GM21515 (cell line): Measurements from ENCODE around the gene CREB1.

Experiments
- ATAC-seq: cut with Tn5 transposase; IDR thresholded peaks from one replicate; pipeline ENCODE4 v1.9.1; 2021; ENCODE audit not compliant: unreplicated experiment

Gene CREB1

DNA sequence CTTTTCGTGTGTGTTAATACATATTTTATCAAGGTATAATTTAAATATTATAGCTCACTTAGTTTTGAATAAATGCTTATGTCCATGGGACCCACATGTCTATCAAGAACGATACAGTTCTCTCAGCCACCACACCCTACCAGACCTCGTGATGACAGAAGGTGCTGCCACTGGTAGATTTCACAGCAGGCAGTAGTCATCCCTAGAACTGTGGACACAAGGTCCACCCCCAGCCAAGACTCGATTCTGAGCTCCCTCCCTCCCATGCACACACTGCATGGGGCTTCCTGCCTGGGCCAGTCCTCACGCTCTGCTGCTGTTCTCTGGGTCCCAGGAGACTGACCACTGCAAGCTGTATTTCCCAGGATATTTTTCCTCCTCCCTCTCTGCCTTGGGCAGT, 26.5 kb upstream of the CREB1 start:
- peak; percentile 59 for ATAC-seq

DNA sequence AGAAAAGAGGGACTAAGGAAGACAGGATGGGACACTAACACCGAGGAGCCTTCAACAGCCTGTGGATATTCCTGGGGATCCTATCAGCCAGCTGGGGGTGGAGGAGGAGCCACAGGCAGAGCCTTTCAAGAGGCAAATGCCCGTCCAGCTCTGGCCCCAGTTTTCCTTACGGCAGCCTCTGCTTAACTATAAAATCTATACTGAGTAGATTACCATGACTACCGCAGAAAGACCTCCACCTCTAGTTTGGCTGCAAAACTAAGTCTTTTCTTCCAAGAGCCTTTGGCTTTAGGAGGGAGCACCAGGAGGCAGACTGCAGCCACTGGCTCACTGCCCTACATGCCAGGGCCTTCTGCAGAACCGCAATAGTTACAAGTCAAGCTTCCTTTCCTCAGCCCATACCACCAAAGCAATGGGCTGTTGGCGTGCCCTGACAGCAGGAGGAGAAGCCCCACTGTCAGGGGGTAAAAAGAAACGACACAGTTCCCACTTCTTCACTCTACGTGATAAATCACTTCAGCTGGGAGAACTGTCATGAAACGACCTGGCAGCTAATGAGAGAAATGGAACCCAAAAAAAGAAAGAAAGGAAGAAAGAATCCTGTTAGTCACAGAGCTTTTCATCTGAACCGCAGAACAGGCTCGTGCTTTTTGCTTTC, 25.1 kb upstream of the CREB1 start:
- ATAC-seq = no peak

DNA sequence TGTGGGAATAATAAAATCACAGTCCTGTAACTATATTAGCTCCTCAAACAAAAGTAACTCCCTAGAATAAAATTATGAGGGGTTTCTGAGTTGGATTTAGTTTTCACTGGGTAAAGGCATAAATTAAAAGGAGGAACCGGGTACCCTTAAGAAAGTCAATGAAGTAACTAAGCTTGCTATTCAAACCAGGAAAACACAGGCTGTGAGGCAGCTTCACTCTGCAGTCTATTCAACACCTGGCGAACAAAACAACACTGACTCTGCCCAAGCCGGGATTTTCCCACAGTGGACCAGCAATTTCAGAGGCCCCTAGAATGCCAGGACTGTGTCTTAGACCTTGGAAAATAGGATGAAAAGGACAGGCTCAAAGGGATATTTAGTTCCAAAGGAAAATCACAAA, 24.6 kb upstream of the CREB1 start:
- ATAC-seq = no peak

DNA sequence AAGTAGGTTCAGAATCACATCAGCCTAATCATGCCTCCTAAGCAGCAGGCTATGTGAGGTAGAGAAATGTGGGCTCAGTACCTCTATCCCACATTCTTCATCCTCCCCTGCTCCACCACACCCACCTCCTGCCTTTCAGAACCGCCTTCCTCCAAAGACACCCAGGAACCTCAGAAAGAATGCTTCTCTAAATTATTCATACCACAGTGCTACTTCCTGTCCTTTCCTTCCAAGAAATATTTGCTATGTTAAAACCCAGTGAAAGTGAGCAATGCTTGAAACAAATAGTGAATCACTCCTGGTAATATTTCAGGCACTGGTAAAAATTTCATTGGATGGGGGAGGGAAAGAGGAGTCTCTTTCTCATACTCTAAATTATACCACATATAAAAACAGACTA, 24.0 kb upstream of the CREB1 start:
- ATAC-seq = no peak

DNA sequence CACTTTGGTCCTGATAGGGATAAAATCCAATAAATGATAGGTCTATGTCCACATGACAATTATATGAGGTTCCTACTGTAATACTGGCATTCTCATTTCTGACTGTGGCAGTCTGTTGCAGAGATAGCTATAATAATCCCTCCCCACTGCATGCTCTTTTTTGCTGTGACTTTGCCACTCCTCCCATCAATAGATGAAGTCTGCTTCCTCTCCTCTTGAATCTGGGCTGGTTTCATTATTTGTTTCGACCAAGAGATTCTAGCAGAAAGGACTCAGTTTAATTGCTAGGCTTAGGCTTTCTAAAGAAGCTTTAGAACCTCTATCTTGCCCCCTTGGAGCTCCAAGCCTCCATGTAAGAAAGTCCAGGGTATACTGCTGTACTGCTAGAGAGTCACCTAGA, 23.3 kb upstream of the CREB1 start:
- ATAC-seq = peak; percentile 39

DNA sequence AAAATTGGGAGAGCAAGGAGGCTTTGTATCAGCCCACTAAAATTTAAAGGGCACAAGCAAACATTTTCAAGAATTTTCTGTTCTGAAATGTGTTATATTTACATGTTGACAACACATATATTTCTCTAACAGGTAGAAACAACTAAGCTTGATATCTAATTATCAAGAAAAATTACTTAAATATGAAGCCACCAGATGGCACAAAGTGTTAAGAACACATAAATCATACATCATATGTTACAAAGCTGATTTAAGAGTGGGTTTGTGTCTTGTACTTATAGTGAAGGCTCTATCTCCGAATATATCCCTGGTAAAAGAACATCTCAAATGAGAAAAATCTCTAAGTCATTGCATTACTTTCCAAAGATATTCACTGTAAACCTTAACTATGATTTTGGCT, 19.6 kb upstream of the CREB1 start:
- no peak for ATAC-seq

DNA sequence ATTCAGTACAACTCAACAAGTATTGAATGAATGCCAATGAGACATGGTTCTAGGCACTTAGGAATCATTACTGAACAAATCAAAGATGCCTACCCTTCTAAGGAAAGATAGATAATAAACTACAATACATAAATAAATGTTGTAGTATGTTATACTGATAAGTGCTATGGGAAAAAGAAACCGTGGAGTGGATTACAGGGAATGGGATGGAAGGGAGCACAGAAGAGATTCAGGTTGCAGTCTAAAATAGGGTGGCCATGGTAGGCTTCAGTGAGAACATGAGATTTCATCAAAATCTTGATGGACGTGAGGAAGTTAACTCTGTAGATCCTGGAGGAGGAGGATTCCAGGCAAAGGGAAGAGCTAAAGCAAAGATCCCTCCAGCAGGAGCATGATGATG, 17.9 kb upstream of the CREB1 start:
- ATAC-seq = no peak

DNA sequence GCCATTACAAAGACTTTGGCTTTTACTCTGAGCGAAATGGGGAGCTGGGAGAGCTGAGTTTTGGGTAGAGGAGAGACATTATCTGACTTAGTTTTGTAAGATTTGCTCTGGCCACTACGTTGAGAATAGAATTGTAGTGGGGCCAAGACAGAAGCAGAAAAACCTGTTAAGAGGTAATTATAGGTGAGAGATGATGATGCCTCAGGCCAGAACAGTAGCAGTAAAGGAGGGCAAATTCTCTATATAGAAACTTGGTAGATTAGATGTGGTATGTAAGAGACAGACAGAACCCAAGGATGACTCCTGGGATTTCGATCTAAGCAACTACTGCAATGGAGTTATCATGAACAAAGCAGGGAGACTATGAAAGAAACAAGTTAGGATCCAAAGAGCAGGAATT, 17.4 kb upstream of the CREB1 start:
- ATAC-seq = no peak

DNA sequence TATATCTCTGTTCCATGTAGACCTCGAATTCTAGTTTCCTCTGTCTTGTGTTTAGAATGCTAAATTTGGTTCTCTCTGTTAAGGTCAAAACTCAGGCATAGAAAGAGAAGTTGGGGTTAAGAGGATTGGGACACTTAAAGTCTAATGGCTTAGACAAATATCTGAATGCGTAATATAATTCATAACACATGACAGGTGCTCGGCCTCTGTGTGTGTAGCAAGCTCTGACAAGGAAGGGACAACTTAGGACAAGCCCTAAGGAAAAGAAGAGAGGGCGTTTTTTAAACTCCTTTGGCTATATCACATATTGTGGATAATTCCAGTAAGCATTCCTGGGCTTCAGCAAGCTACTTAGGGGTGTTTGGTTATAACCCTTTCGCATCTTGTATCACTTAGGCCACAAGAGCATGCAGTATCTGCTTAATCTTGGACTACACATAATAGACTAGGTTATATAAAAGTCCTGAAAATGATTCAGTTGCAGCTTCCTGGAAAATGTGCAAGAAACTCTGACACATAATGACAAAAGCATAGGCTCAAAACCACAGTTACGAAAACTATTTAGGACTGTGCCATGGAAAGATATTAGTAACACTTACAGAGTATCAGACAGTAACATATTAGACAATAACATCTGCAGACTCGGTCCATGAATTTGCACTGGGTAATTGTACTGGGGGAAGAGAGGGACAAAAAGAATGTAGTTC, 16.1 kb upstream of the CREB1 start:
- no peak for ATAC-seq

DNA sequence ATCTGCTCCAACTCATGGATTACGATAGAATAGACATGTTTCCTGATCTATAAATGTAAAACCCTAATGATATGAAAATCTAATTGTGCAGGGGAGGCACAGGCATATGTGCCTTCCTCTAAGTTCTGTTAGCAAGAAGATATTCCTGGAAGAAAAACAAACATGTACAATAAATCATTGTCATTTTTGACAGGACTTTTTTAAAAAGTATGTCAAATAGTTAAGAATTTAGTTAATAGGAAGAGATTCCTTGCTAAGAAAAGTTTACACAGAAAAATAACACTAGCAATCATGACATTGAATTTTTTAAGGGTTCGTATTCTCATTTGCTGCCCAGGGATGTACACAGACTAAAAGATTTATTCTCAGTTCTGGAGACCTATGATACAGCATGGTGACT, 15.3 kb upstream of the CREB1 start:
- ATAC-seq = no peak

DNA sequence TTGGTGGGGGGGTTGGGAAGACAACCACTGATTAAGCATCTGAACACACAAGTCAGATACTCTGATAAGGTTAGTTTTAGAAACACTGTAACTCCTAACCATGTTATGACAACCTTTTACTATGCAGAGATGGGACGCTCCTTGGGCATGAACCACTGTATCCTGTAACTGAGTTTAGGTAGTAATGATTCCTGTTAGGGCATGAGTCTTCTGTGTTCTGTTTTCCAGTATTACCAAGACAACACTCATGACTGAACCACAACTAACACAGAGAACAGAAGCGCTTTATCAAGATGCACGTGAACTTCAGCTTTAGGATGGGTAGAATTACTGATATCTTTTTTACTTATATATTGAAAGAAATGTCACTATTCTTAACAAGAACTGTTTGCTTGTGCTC, 14.1 kb upstream of the CREB1 start:
- ATAC-seq = no peak

DNA sequence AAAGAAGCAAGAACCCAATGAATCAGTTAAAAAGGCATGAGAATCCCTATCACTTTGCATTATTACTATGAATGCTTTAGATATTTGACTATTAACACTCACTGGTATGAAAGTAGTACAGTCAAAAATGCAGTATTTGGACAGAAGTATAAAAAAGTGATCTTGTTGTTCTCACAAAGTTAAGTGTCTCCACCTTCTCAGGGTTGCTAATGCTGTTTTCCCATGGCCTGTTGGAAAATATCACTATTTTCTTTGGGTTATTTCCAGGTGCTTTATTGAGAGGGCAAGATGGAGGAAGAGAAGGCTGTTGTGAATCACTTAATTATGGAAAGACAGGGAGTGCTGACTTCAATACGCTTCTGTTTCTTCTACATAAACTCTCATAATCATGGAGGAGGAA, 13.6 kb upstream of the CREB1 start:
- no peak for ATAC-seq

DNA sequence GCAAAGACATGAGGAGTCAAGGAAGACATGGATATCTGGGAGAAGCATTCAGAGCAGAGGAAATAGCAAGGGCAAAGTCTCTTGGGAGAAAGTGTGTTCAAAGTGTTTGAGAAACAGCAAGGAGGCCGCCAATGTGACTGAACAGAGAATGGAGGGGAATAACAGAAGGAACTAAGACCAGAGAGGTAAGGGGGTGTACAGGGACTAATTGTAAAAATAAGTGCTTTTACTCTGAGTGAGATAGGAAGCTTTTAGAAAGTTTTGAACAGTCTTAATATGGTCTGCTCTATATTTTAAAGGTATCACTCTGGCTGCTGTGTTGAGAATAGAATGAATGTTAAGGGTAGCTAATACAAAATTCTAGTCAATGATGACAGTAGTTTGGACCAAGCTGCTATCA, 6.8 kb upstream of the CREB1 start:
- no peak for ATAC-seq

DNA sequence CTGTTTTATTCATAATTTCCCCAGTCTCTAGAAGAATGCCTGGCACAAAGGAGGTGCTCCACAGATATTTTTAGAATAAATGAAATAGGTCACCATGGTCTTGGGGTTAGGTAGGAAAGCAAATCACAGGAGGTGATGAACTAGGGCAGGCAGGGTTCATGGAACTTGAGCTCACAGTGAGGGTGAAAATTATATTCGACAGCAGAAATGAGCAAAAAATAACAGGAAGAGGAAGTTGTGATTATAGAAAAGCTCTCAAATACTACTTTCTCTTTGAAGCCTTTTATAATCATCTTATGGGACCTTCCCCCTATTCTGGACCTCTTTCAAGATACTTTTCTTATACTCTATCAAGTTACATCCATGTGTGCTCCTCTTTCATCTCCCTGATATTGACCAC, 4.5 kb upstream of the CREB1 start:
- ATAC-seq = no peak

DNA sequence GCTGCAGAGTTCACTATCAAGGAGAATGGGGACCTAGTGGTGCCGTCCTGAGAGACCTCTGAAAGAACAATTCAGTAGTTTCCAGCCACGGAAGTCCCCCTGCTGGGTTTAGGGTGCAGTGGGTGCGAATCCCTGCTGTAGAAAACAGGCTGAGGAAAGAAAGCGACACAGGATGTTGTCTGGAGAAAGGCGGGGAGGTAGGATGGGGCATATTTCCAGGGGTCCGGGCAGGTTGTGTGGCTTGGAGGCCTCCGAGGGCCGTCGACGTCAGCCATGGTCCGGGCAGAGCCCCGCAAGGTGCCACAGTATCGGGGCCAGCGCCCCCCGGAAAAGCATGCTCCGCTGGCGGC, 807 bp upstream of the CREB1 start:
- peak; percentile 6 for ATAC-seq

DNA sequence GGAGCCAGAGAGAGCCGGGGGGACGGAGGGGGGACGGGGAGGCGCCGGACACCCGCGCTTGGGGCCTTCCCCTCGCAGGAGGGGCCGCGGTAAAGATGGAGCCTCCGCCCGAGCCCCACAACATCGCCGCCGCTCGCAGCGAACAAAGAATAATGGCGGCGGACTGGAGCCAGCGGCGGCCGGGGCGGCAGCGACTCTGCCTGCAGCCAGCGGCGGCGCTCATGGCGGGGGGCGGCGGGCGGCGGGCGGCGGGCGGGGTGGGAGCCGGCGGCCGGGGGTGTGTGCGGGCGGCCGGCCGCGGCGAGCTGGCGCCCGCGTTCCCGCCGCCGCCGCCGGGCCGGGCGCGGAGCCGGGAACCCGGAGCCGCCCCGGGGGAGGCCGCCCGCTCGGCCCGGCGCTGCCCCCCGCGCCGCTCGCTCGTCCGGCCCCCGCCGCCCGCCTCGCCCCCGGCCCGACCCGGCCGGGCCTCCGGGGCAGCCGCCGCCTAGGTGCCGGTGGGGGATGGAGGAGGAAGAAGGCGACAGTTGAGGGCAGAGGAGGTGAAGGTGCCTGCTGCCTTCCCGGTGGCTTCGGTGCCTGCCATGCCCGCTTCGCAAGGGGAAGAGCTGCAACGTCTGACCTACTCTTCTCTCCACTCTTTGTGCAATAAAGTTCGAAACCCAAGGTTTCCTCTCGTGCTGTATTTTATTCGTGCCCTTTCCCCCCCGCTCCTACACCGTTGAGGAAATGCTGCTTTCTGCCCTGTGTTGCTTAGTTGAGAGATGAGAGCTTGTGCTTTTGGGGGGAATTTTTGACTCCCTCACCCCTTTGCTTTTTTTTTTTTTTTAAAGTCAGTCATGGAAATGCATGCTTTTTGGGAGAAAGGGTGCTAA, 634 bp downstream of the CREB1 start:
- ATAC-seq = no peak

DNA sequence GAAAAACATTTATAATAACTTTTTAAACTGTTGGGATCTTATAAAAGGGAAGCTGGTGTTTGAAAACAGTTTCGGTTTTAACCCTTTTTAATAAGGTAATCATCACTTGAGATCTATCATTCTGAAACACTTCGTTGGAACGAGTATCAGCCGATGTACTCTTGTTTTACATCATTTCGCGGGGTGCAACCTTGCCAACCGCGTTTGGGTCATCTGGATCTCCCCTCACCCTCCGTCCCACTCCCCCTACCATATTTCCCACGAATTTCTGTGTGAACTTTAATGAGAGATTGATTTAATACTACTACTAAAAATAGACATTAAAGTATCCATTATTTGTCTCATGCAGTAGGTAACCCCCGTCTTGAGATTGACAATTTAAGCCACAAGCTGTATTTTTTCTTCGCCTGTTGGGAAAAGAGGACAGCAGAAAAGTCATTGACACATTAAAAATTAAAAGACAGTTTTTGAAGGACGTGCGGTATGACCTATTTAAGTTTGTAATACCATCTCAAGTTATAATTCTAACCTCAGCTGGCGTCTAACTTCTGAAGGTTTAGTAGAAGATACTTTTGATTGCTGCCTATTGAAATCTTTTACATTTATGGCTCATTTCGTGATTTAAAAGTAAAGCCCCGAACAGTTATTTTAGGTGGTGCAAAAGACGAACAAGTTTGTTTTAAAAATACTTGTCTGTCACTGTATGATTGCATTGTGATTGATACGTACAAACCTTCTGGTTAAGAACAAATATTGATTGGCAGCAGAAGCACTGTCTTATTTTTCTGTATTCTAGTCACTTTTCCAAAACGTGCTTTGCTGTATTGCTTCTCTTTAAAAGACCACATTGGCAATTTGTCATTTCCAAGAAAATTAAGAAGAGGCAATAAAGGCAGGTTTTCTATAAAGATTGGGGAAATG, 1.5 kb downstream of the CREB1 start:
- ATAC-seq = no peak

DNA sequence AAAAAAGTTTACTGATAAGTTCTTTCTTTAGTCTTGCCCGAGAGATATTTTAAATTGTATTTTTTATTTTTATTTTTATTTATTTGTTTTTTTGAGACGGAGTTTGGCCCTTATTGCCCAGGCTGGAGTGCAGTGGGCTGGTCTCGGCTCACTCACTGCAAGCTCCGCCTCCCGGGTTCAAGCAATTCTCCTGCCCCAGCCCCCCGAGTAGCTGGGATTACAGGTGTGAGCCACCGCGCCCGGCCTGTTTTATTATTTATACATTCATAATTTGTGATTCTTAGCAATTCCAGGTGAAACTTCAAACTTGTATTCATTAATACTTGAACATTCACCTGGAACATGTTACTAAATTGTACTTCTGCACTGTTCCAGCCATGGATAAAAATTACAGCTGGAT, 2.9 kb downstream of the CREB1 start:
- no peak for ATAC-seq

DNA sequence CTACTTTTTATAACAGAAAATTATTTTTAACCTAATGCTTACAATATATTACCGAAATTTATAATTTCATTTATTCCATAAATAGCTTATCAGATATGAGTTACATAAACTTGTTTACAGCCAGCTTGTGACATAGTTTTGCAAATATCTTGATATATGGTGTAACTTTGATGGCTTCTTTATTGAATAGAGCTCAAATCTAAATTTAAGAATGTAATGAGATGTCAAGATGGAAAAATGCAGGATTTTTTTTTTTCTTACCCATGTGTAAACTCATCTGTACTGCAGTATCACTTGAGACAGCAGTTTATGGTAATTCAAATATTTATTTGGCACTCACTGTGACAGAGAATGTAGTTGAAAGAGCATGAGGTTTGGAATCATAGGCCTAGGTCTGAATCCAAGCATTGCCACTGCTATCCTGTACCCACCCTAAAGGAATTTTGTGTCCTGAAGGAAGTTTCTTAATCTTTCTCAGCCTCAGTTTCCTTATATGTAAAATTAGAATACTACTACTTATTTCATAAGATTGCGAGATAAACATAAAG, 3.8 kb downstream of the CREB1 start:
- no peak for ATAC-seq

DNA sequence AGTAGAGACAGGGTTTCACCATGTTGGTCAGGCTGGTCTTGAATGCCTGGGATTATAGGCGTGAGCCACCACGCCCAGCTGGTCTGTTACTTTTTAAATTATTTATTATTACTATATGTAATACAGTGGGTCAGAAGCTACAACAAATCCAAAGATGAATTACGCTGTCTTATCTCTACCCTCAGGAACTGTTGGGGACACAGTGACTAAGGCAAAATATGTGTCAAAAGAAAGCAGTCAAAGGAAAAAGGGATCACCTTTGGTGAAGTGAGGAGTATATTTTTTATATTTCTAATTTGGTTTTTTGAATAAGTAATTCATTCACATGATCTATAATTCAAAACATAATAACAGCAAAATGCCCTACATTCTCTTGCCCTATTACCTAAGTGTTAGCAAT, 4.7 kb downstream of the CREB1 start:
- no peak for ATAC-seq

DNA sequence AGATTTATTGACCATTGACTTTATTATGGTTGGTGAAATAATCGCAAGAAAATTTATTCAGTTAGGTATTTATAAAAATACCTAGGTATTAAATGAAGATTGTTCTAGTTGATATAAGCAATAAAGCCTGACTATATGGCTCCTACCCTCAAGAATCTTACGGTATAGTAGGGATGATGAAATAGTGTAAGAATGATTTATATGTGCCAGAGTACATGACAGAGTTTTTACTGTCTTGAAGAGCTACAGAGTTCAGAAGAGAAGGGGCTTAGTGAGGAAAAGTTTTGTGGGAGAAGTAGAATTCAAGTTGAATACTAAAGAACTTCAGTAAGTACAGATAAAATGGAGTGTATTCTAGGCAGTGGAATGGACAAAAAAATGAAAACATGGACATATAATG, 9.7 kb downstream of the CREB1 start:
- ATAC-seq = no peak
